GM18951 (cell line): ENCODE measurements around the gene USP25.

Experiments
- POLR2A ChIP-seq: IDR thresholded peaks from 4 replicates; pipeline ENCODE4 v1.6.1; 2011; ENCODE audit warnings: mild to moderate bottlenecking; ENCODE audit not compliant: insufficient read length, insufficient read depth; ENCODE audit errors: extremely low read depth
- in situ Hi-C: fragments of 300-500 bp; cut with MboI; formaldehyde crosslinking; loops from one replicate; pipeline ENCODE4 v1.12.0; 2022; ENCODE audit warnings: low sequenced_read_pairs, mixed read lengths, inconsistent platforms; ENCODE audit not compliant: unreplicated experiment

The USP25 gene

GRCh38 chr21:15764878-15765277 is 35.1 kb downstream of the USP25 start:
- in situ Hi-C loops, result no loop called here
- no peak for TF ChIP-seq POLR2A

DNA sequence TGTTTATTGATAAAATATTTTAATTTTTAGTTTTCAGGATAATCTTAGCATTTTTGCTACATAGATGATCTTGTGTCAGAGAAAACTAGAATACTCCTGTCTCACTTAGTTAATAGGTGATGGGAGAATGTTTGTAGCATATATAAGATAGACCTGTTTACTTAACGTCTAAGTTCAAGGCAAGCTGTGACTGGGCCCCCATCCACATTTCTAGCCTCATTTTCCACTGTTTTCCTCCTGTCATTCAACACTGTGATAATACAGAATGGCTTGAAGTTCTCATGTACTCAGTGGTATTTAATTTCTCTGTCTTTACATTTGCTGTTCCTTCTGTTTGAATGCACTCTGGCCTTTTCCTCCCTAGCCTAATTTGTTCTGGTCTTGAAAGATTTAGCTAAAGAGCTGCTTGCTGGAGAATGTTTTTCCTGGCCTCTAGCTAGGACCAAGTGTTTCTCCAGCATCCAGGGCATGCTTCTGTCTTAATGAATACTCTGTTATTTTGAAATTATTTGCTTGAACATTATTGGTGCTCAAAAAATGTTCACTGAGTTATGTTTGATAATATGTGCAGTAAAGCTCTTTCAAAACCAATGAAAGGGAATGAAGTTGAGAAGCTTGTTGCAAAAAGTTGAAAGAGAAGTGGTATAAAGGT is 37.3 kb downstream of the USP25 start:
- in situ Hi-C loops, result no loop called here

GRCh38 chr21:15768045-15768601 is 38.3 kb downstream of the USP25 start:
- TF ChIP-seq POLR2A, result no peak

More for the DNA sequence above, 37.3 kb downstream of the USP25 start:
- TF ChIP-seq POLR2A, result no peak

GRCh38 chr21:15768853-15769252 is 39.1 kb downstream of the USP25 start:
- in situ Hi-C loops, result no loop called here
- no peak for TF ChIP-seq POLR2A

More at GRCh38 chr21:15768045-15768601, 38.3 kb downstream of the USP25 start:
- in situ Hi-C loops, result no loop called here

GRCh38 chr21:15771311-15771710 is 41.5 kb downstream of the USP25 start:
- TF ChIP-seq POLR2A, result no peak
- in situ Hi-C loops, result no loop called here

DNA sequence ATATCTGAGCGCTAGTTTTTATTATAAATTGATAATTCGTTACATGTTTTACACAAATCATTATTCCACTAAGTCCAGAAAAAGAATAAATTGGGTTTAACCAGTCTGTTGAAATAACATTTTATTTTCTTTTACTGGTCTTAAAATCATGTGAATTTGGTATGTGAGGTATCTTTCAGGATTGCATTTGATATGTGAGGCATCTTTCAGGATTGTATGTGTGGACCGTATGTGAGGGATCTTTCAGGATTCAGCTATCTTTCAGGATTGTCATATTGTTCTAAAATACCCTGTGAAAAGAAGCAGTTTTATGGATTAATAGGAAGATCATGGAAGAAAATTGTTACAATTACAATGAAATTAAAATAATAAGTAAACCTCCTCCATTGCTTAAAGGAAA is 42.9 kb downstream of the USP25 start:
- in situ Hi-C loops, result no loop called here

GRCh38 chr21:15774590-15774989 is 44.8 kb downstream of the USP25 start:
- in situ Hi-C loops, result no loop called here
- TF ChIP-seq POLR2A, result no peak

More for the DNA sequence above, 42.9 kb downstream of the USP25 start:
- no peak for TF ChIP-seq POLR2A

DNA sequence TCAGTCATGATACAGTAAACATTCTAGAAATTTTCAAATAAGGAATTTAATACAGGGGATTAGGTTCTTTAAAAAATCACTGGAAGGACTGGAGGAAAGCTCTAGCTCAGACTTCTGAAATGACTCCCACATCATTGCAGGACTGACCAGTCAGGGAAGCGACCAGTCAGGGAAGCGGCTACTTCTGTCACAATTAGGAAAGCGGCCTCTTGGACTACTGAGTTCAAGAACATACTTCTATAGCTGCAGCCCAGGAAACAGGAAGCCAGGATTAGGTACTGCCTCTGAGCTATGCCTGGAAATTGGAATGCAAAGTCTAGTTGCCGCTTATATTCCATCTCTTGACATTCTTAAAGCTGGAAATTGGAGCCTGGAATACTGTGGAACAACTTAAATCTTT is 45.5 kb downstream of the USP25 start:
- TF ChIP-seq POLR2A, result no peak
- in situ Hi-C loops, result no loop called here

- no peak for TF ChIP-seq POLR2A
- in situ Hi-C loops, result no loop called here
Observed at GRCh38 chr21:15775981-15776380, 46.2 kb downstream of the USP25 start.

DNA sequence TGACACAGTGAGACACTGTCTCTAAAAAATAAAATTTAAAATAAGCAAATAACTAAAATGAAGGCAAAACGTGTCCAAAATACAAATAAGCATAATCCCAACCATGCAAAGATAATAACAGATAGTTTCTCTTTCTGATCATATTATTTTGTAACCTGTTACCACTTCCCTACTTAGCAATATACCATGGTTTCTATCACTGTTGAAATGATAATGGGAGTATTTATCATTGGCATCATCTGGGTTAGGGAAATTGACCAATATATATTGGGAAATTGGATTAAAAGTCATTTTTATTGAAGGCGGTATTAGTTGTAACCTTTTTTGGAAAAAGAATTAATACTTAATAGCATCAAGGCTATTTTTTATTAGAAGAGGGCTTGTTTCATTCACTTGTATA is 47.0 kb downstream of the USP25 start:
- in situ Hi-C loops, result no loop called here
- TF ChIP-seq POLR2A, result no peak

GRCh38 chr21:15781986-15782385 is 52.2 kb downstream of the USP25 start:
- in situ Hi-C loops, result no loop called here
- TF ChIP-seq POLR2A, result no peak

DNA sequence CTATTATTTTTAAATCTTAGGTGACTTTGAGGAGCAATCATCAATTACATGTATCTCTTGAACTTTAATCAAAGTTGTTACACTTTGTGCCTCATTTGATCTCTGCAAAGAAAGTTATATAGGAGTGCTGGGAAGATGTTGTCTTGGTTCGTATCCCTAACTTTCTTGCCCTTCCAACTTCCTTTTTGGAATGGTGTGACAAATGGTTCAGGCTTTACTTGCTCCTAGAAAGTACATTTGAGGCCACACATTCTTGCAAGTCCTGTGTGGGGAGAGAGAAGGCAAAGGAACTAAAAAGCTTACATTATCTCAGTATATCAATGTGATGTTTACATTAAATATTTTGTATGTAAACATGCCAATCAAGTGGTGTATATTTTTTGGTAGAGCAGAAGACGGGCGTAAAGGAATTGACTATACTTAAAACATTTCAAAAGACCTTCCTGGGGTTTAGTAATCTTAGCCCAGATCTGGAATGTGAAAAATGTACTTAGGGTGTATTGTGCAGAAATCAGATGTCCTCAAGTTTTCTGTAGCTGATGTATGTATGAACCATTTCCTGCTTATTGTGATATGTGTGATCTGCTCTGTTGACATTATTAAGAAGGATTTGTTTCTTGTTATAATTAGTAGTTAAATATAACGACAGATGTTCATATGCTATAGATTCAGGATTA is 59.2 kb downstream of the USP25 start:
- no peak for TF ChIP-seq POLR2A
- in situ Hi-C loops, result no loop called here

DNA sequence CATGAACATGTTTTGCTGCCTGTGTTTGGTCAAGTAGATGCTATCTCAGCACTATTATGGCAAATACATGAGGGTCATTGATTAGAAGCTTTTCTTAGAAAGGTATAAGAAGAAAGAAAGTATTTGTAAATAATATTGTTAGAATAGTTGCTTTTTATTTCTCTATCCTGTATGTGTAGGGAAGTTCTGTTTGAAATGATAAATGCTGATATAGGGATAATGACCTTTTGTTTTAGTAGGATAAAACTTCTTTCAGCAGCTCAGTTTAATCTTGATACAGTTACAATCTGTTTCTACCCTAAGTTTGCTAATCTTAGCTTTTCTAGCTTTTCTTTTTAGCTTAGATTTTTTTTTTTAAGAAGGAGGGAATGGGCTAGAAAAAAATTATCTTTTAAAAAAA is 63.3 kb downstream of the USP25 start:
- in situ Hi-C loops, result no loop called here
- TF ChIP-seq POLR2A, result no peak

DNA sequence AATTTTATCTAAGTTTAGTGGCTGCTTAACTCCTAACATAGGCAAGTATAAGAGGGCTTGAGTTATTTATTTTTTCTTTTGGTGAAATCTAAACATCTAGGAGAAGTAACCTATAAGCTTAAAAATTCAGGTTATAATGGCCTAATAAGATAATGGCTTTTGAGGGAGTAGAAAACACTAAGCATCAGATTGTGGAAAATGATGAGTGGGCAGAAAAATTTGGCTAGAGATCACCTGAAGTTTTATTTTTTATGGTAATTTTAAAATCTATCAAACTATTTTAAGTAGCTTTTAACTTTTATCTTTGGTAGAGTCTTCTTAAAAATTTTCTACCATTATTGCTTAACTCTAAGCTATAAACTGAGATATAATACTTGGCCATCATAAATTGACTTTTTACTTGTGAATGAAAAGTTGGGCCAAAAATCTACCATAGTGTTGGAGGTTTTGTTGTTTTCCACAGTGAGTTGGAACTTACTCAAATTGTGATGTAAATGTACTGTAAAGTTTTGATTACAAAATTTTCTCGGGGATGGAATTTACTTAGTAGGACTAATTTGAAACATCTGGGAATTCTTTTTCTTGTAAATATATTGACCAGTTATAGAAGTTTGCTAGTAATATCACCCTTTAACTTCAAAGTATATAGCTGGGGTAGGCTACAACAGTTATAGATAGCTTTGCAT is 63.9 kb downstream of the USP25 start:
- no peak for TF ChIP-seq POLR2A
- in situ Hi-C loops, result no loop called here

DNA sequence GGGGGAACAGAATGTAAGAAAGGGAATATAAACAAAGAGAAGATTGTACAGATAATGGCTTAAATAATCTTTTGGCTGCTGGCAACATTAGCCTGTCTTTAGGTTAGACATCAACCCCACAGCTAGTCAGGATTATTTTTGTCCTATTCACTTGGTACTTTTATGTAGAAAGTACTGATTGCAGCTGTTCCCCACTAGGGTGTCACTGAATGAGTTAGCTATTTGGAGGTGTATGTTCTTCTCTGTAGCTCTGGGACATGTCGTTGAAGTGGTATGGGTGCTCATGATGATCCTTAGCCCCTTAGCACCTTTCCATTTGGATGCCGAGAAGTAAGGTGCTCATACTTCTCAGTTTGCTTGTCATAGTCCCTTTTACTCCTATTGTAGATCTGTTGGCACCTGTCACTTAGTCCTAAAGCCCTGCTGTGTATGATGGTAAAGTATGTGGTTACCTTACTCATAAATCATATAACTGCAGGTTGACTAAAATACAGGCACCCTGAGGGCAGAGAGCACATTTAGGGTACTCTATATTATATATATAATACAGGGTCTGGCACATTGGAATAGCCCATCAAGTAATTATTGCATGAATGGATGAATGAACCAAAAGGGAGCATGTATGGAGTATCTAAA is 64.6 kb downstream of the USP25 start:
- TF ChIP-seq POLR2A, result no peak
- in situ Hi-C loops, result no loop called here
